T47D (cell line): ENCODE data around the gene HMOX1.

ENCODE experiments used
- DNase-seq, 2 experiments: peaks; one replicate each; pipeline versions ENCODE4 v3.0.0 to v3.0.0-alpha.2; 2011 to 2012; ENCODE audit warnings: low read depth in 1 of 2, low spot score in 1 of 2
- JUND ChIP-seq: IDR thresholded peaks from 2 replicates; pipeline ENCODE4 v1.6.1; 2012; ENCODE audit warnings: low read depth
- in situ Hi-C: cut with HindIII; loops from 2 replicates; pipeline ENCODE4 v1.10.0; 2016; ENCODE audit warnings: low sequenced_read_pairs, low pct_unique_long_range_greater_than_20kb

HMOX1 gene

GRCh38 chr22:35407362-35407761 lies 26.5 kb downstream of the HMOX1 start:
- in situ Hi-C loops: no loop called here
- TF ChIP-seq JUND: no peak
- no peak for DNase-seq

GRCh38 chr22:35409783-35410662 lies 29.1 kb downstream of the HMOX1 start:
- in situ Hi-C loops: no loop called here
- DNase-seq: no peak
- no peak for TF ChIP-seq JUND

GRCh38 chr22:35410663-35411034 lies 29.8 kb downstream of the HMOX1 start:
- DNase-seq: no peak
- no peak for TF ChIP-seq JUND
- in situ Hi-C loops: no loop called here

- no peak for TF ChIP-seq JUND
- no peak for DNase-seq
- in situ Hi-C loops: no loop called here
These were observed 30.2 kb downstream of the HMOX1 start for GRCh38 chr22:35411102-35411501.

GRCh38 chr22:35413624-35414023 lies 32.7 kb downstream of the HMOX1 start:
- no peak for DNase-seq
- in situ Hi-C loops: no loop called here
- TF ChIP-seq JUND: no peak

GRCh38 chr22:35417606-35418005 lies 36.7 kb downstream of the HMOX1 start:
- DNase-seq: no peak
- in situ Hi-C loops: no loop called here
- TF ChIP-seq JUND: no peak

GRCh38 chr22:35418088-35418487 lies 37.2 kb downstream of the HMOX1 start:
- TF ChIP-seq JUND: no peak
- in situ Hi-C loops: no loop called here
- DNase-seq: no peak

GRCh38 chr22:35418731-35419130 lies 37.8 kb downstream of the HMOX1 start:
- no peak for TF ChIP-seq JUND
- DNase-seq: no peak
- in situ Hi-C loops: no loop called here

GRCh38 chr22:35419756-35420155 lies 38.9 kb downstream of the HMOX1 start:
- TF ChIP-seq JUND: no peak
- in situ Hi-C loops: no loop called here
- DNase-seq: no peak

- no peak for DNase-seq
- TF ChIP-seq JUND: no peak
- in situ Hi-C loops: no loop called here
These were observed 40.2 kb downstream of the HMOX1 start for GRCh38 chr22:35421121-35421520.

GRCh38 chr22:35422145-35422544 lies 41.2 kb downstream of the HMOX1 start:
- in situ Hi-C loops: no loop called here
- TF ChIP-seq JUND: no peak
- DNase-seq: no peak

- TF ChIP-seq JUND: no peak
- in situ Hi-C loops: no loop called here
- no peak for DNase-seq
These were observed 42.0 kb downstream of the HMOX1 start for GRCh38 chr22:35422936-35423335.

- in situ Hi-C loops: no loop called here
- DNase-seq: no peak
- no peak for TF ChIP-seq JUND
These were observed 43.2 kb downstream of the HMOX1 start for GRCh38 chr22:35424081-35424480.

- DNase-seq: no peak
- in situ Hi-C loops: no loop called here
- no peak for TF ChIP-seq JUND
These were observed 43.9 kb downstream of the HMOX1 start for GRCh38 chr22:35424761-35425160.
